Measurements from ENCODE around the gene HS3ST2. TPM values are rescaled to one million over a fixed set of nuclear protein-coding genes. Genes with fewer than 3 reads are reported as not detected.

Gene HS3ST2
- total and polyA plus RNA-seq, 2 experiments from 2014 or later: 0.17 TPM; not detected in 1

GRCh38 chr16:22813223-22813947 is 577 bp upstream of the HS3ST2 start:
- Histone ChIP-seq H3K4me3 (no peak overlapping the region), H3K9me3 (ENCODE audit: low read depth) (no peaks in the 10 kb centered on the region), H3K27me3 (peaks cover 71% of the 10 kb centered on the region), H3K4me2 (peak overlapping the region; percentile 85), H3K79me2 (no peaks in the 10 kb centered on the region), H2AFZ (no peak overlapping the region), H3K4me1 (ENCODE audit: insufficient read depth) (peaks cover 4% of the 10 kb centered on the region), H3K27ac (no peak overlapping the region), H4K20me1 (ENCODE audit: insufficient read depth, poor library complexity, severe bottlenecking) (no peaks in the 10 kb centered on the region), H3K36me3 (replicated peaks; ENCODE audit: insufficient read depth, low read depth) (no peaks in the 10 kb centered on the region), H3K9me2 (replicated peaks; ENCODE audit: insufficient read depth) (no peaks in the 10 kb centered on the region)
- peak; percentile 82 for DNase-seq (ENCODE audit: low spot score)
- TF ChIP-seq EZH2 (IDR thresholded peaks at IDR 0.05; ENCODE audit: borderline replicate concordance) (peak; percentile 38), CTCF (IDR thresholded peaks at IDR 0.05; ENCODE audit: poor library complexity) (peak; percentile 70), EZH2phosphoT487 (IDR thresholded peaks at IDR 0.05; ENCODE audit: low read depth, severe bottlenecking, unreplicated experiment) (no peak)
- 3% methylated on average over 57 of the region's 59 CpGs for WGBS (ENCODE audit: low lambda C conversion rate, missing lambda C conversion rate)

- H4K20me1 ChIP-seq (ENCODE audit: insufficient read depth, poor library complexity, severe bottlenecking): no peaks in the 10 kb centered on the region
- no peak overlapping the region for H3K4me3 ChIP-seq
- H3K79me2 ChIP-seq: no peaks in the 10 kb centered on the region
- peaks cover 4% of the 10 kb centered on the region for H3K4me1 ChIP-seq (ENCODE audit: insufficient read depth)
- H3K36me3 ChIP-seq (replicated peaks; ENCODE audit: insufficient read depth, low read depth): no peaks in the 10 kb centered on the region
- no peak overlapping the region for H2AFZ ChIP-seq
- 10% methylated on average over 29 of the region's 41 CpGs for WGBS (ENCODE audit: low lambda C conversion rate, missing lambda C conversion rate)
- no peak for DNase-seq (ENCODE audit: low spot score)
- no peaks in the 10 kb centered on the region for H3K9me3 ChIP-seq (ENCODE audit: low read depth)
- no peak overlapping the region for H3K27ac ChIP-seq
- no peaks in the 10 kb centered on the region for H3K9me2 ChIP-seq (replicated peaks; ENCODE audit: insufficient read depth)
- H3K27me3 ChIP-seq: peaks cover 71% of the 10 kb centered on the region
- H3K4me2 ChIP-seq: peak overlapping the region; percentile 85
- no peak for TF ChIP-seq EZH2 (IDR thresholded peaks at IDR 0.05; ENCODE audit: borderline replicate concordance)
- TF ChIP-seq EZH2phosphoT487 (IDR thresholded peaks at IDR 0.05; ENCODE audit: low read depth, severe bottlenecking, unreplicated experiment): peak; percentile 26
- TF ChIP-seq CTCF (IDR thresholded peaks at IDR 0.05; ENCODE audit: poor library complexity): no peak
Observed at GRCh38 chr16:22814711-22815105, 746 bp downstream of the HS3ST2 start.

GRCh38 chr16:22815863-22816262 is 1.9 kb downstream of the HS3ST2 start:
- Histone ChIP-seq H2AFZ (no peak overlapping the region), H3K4me2 (no peak overlapping the region), H3K27ac (no peak overlapping the region), H3K9me2 (replicated peaks; ENCODE audit: insufficient read depth) (no peaks in the 10 kb centered on the region), H3K36me3 (replicated peaks; ENCODE audit: insufficient read depth, low read depth) (no peaks in the 10 kb centered on the region), H3K9me3 (ENCODE audit: low read depth) (no peaks in the 10 kb centered on the region), H3K27me3 (peaks cover 71% of the 10 kb centered on the region), H3K79me2 (no peaks in the 10 kb centered on the region), H3K4me3 (no peak overlapping the region), H3K4me1 (ENCODE audit: insufficient read depth) (peaks cover 4% of the 10 kb centered on the region), H4K20me1 (ENCODE audit: insufficient read depth, poor library complexity, severe bottlenecking) (no peaks in the 10 kb centered on the region)
- no peak for TF ChIP-seq CTCF (IDR thresholded peaks at IDR 0.05; ENCODE audit: poor library complexity)
- no peak for TF ChIP-seq EZH2 (IDR thresholded peaks at IDR 0.05; ENCODE audit: borderline replicate concordance)
- TF ChIP-seq EZH2phosphoT487 (IDR thresholded peaks at IDR 0.05; ENCODE audit: low read depth, severe bottlenecking, unreplicated experiment): no peak
- 71% methylated on average over 5 of the region's 5 CpGs for WGBS (ENCODE audit: low lambda C conversion rate, missing lambda C conversion rate)
- DNase-seq (ENCODE audit: low spot score): no peak

Measured in hepatocyte (in vitro differentiated cells).